Psoas muscle (tissue), 8 donors: ENCODE results near the gene LSM10. TPM values are rescaled to one million over a fixed set of nuclear protein-coding genes. Genes with fewer than 3 reads are reported as not detected.
A peak's percentile ranks its signal among the peaks of the same experiment; 100 is the strongest.

ENCODE experiments used
- ATAC-seq, 4 donors: fragments of 200-7000 bp; cut with Tn5 transposase; one replicate each; pipeline ENCODE4 v1.9.1; 2020; ENCODE audit warnings: moderate library complexity in 3 of 4, mild to moderate bottlenecking in 2 of 4
- DNase-seq, 2 donors: peaks; one replicate each; pipeline ENCODE4 v3.0.0-alpha.2; 2020
- H3K27ac ChIP-seq: fragments of 200-600 bp; one replicate; pipeline ENCODE4 v1.8.0; 2022
- H3K27me3 ChIP-seq, 3 donors: fragments of 200-600 bp in 1 of 3; one replicate each; pipeline versions ENCODE4 v1.6.1 to v1.8.0; 2013 to 2022; ENCODE audit warnings: low read length in 2 of 3, mild to moderate bottlenecking in 2 of 3, moderate library complexity in 1 of 3; ENCODE audit not compliant: insufficient read depth in 3 of 3
- H3K36me3 ChIP-seq, 2 donors: fragments of 200-600 bp in 1 of 2; one replicate each; pipeline versions ENCODE4 v1.6.1 to v1.8.0; 2013 to 2022; ENCODE audit warnings: low read depth in 1 of 2, mild to moderate bottlenecking in 1 of 2, moderate library complexity in 1 of 2; ENCODE audit not compliant: insufficient read depth in 1 of 2
- H3K4me1 ChIP-seq: fragments of 200-600 bp; one replicate; pipeline ENCODE4 v1.8.0; 2022
- H3K4me3 ChIP-seq: fragments of 200-600 bp; one replicate; pipeline ENCODE4 v1.8.0; 2022; ENCODE audit warnings: mild to moderate bottlenecking
- H3K9me3 ChIP-seq: fragments of 200-600 bp; one replicate; pipeline ENCODE4 v1.8.0; 2022
- WGBS, 3 donors: extraction: QIAGEN DNeasy Blood & Tissue Kit; methylation state at CpG; one replicate each; pipeline versions ENCODE4 v1.1.6 to v1.1.7; 2013; 5-methylcytosine and 5-hydroxymethylcytosine counted together
- intact Hi-C, 2 donors: fragments of 100-400 bp; cut with DNase I; formaldehyde crosslinking; loops; one replicate each; pipeline versions ENCODE4 v1.11.0 to v1.14.2; 2022
- polyA plus RNA-seq, 3 donors: library from polyadenylated mRNA; stranded (reverse); fragments of 200-250 nt; gene quantifications; one replicate each; pipeline ENCODE4 v1.2.3, GENCODE V29; 2013
- total RNA-seq, 4 donors: library from RNA; stranded (reverse); fragmentation: NEBNext Ultra II Directional in 2 of 4; extraction: Animal tissue kit (Norgen Biotek cat#: 25700) in 2 of 4; gene quantifications; one replicate each; pipeline versions ENCODE4 v1.2.1 to v1.2.4, GENCODE V29; 2021 to 2023
- TF ChIP-seq, protein P1 (sequence below): fragments of 200-600 bp; IDR thresholded peaks from one replicate; pipeline ENCODE4 v1.8.0; 2022; ENCODE audit warnings: antibody characterized with exemption
- donor health status: healthy with polysubstance abuse.
- donor health status: DM: no; HTN: no; CAD: no; lungs with moderate emphysema.
- donor health status: Bipolar disorder and iron deficiency.
- donor health status: healthy.
- donor health status: DM: yes; HTN: yes; CAD: no.
- donor health status: DM: no; HTN: no; CAD: no.
- donor health status: DM: no; HTN: no; CAD: no.
- donor health status: DM: yes; HTN: yes; CAD: no.

Gene LSM10
- total and polyA plus RNA-seq, 7 donors: 80.3 to 246 (median 102) TPM

DNA sequence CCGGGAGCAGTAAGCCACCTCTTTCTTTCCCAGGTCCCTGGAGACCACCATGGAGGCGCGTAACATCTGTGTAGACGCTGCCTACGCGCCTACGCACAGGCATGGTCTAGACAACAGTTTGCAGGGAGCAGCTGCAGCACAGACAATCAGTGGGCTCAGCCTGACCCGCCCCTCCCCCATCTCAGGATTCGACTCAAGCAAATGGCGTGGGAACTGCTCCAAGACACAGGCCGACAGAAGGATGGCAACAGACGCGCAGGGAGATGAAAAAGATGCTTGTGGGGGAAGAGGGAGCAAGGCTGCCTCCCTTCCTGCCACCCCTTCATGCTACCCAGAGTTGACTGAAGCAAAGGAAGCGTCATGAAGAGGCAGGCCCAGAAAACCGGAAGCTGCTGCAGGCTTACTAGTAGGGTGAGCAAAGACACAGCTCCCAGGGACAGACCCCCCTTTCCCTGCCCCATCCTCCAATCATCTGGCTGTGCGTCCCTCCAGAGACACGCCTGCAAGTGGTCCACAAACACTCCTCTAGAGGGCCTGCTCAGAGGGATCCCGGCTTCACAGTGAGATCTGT, 31.5 kb downstream of the LSM10 start:
- Histone ChIP-seq H3K27me3 (no peaks in the 10 kb centered on the region), H3K9me3 (no peaks in the 10 kb centered on the region), H3K27ac (peak overlapping the region; percentile 24), H3K4me1 (peaks cover 47% of the 10 kb centered on the region), H3K36me3 (peaks cover 3 to 57% of the 10 kb centered on the region in 2 donors), H3K4me3 (no peak overlapping the region)
- WGBS, 3 donors: 33 to 44% (median 33%) methylated on average over 18 of the region's 18 CpGs
- ATAC-seq: peak in 2 of 4 donors; percentile 20 to 23
- TF ChIP-seq, protein P1, sequence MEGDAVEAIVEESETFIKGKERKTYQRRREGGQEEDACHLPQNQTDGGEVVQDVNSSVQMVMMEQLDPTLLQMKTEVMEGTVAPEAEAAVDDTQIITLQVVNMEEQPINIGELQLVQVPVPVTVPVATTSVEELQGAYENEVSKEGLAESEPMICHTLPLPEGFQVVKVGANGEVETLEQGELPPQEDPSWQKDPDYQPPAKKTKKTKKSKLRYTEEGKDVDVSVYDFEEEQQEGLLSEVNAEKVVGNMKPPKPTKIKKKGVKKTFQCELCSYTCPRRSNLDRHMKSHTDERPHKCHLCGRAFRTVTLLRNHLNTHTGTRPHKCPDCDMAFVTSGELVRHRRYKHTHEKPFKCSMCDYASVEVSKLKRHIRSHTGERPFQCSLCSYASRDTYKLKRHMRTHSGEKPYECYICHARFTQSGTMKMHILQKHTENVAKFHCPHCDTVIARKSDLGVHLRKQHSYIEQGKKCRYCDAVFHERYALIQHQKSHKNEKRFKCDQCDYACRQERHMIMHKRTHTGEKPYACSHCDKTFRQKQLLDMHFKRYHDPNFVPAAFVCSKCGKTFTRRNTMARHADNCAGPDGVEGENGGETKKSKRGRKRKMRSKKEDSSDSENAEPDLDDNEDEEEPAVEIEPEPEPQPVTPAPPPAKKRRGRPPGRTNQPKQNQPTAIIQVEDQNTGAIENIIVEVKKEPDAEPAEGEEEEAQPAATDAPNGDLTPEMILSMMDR: no peak
- DNase-seq: peak in 1 of 2 donors; percentile 69
- intact Hi-C loops: loop anchor here in 1 of 2 donors (5.0 kb wide), 1 partner anchor 64 kb away; no protein-coding TSS in a partner anchor

DNA sequence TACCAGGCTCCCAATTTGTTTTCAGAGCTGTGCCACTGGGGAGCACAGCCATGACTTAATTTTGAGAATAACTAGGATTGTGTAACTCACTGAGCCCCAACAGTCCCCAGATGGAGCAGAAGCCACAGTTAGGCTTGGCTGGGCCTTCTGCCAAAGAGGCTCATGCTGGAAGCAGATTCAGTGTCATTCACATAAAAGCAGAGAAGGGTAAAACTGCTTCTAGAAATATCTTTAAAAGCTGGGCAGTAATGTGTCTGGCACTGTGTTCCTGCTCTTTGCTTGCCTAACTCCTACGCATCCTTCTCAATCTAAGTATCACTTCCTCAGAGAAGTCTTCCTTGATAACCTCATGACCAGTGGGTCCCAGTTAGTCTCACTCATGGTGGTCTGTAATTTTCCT, 32.3 kb downstream of the LSM10 start:
- no peak overlapping the region for H3K4me3 ChIP-seq
- intact Hi-C loops: loop anchor here in 1 of 2 donors (5.0 kb wide), 1 partner anchor 63 kb away; no protein-coding TSS in a partner anchor
- DNase-seq (peak; percentile 66 to 84), ATAC-seq (peak in 1 of 4 donors; percentile 14)
- 55 to 88% (median 74%) methylated on average over 1 of the region's 1 CpG for WGBS, 3 donors
- TF ChIP-seq, protein P1: no peak
- H3K27ac ChIP-seq: peak overlapping the region; percentile 24
- H3K4me1 ChIP-seq: peaks cover 46% of the 10 kb centered on the region
- no peaks in the 10 kb centered on the region for H3K27me3 ChIP-seq
- H3K9me3 ChIP-seq: no peaks in the 10 kb centered on the region
- peaks cover 3 to 65% of the 10 kb centered on the region in 2 donors for H3K36me3 ChIP-seq

DNA sequence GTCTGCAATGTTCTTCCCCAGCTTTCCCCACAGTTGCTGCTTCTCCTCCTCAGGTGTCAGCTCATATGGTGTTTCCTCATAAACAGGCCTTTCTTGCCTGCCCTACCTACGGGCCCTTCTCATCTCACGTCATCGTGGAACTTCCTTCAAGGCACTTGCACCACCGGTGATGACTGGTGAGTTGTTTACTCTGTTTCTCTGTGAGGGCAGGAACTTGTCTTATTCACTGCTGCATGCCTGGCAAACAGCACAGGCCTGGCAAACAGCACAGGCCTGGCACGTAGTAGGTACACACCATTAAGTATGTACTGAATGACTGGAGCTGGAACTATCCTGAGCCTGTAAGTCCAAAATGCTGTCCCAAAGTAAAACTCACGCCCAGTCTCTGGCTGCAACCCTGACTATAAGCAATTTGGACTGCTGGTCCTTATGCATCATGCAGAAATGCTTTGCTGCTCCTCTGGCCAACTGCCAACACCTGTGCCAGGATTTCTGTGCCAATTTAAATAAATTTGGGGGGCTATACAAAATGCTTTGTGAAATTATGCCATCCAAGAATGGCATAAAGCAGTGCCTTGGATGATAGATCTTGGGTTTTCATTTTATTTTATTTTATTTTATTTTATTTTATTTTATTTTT, 37.7 kb downstream of the LSM10 start:
- intact Hi-C loops: no loop called here
- Histone ChIP-seq H3K4me1 (peaks cover 15% of the 10 kb centered on the region), H3K27ac (no peak overlapping the region), H3K9me3 (no peaks in the 10 kb centered on the region), H3K4me3 (no peak overlapping the region), H3K27me3 (no peaks in the 10 kb centered on the region), H3K36me3 (peaks cover 6 to 87% of the 10 kb centered on the region in 2 donors)
- TF ChIP-seq, protein P1: no peak
- ATAC-seq (peak; percentile 15 to 59 (median 32)), DNase-seq (no peak)
- 37 to 76% (median 54%) methylated on average over 6 of the region's 6 CpGs for WGBS, 3 donors

DNA sequence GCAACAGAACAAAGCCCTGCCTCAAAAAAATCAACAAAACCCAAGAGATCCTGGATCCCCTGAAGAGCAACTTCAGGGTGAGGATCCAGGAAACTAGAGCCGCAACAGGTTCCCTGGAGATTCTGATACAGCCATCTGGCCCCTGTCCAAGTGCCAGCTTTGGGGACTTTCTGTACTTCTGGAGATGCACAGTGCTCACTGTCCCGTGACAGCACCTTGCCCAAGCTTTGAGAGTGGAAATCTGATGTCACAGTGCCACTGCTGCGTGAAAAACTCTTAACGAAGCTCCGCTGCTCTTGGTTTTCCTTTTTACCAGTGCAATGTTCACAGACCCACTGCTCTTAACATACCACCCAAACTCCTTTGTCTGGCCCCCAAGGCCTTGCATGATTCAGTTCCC, 38.3 kb downstream of the LSM10 start:
- intact Hi-C loops: no loop called here

More for the DNA sequence above, 38.3 kb downstream of the LSM10 start:
- peak in 1 of 4 donors; percentile 42 for ATAC-seq
- Histone ChIP-seq H3K4me1 (peaks cover 12% of the 10 kb centered on the region), H3K4me3 (no peak overlapping the region), H3K9me3 (no peaks in the 10 kb centered on the region), H3K36me3 (peaks cover 6 to 93% of the 10 kb centered on the region in 2 donors), H3K27me3 (no peaks in the 10 kb centered on the region), H3K27ac (no peak overlapping the region)
- DNase-seq: no peak
- WGBS, 3 donors: 57 to 83% (median 77%) methylated on average over 5 of the region's 5 CpGs
- TF ChIP-seq, protein P1: no peak
